GM19193 (cell line): ENCODE data around the gene GCNA.

Source experiments
- POLR2A ChIP-seq: IDR thresholded peaks from 4 replicates; pipeline ENCODE4 v1.6.1; 2011; ENCODE audit not compliant: insufficient read depth, insufficient read length; ENCODE audit errors: extremely low read depth

GCNA gene

DNA sequence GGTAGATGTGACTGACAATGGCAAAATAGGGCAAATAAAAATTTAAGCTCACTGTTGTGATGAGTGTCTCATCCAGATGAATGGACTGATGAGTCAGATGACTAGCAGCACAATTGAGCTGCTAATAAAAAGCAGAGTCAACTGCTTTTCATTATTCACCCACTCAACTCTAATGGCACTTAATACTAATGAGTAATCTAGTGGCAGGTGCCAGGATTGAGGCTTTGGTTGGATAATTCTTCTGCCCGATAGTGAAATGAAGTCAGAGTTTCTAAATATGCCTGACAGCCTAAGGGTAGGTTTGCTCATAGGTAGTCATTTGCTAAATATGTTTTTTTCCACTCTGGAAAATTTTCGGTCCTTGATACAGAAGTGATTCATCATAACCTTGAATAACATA, 34.9 kb upstream of the GCNA start:
- TF ChIP-seq POLR2A = no peak

- TF ChIP-seq POLR2A = no peak
Measured at GRCh38 chrX:71545364-71545763, 32.9 kb upstream of the GCNA start.

GRCh38 chrX:71546879-71547278, 31.4 kb upstream of the GCNA start:
- no peak for TF ChIP-seq POLR2A

DNA sequence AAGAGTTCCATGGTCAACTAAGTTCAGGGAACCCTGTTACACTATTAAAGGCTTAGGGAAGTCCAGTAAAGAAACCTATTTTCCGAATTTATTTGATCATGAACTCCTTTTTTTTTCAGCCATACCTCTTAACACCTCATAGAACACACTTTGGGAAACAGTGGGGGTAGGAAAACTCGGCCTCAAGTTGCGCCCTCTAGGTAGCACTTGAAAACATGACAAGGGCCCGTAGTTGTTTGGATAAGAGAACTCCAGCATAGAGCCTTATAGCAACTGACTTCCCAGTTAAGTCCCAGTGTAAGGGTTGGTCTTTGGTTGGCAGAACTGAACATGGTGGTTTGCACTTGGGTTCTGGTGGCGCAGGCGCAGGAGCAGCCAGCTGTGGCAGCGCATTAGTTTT, 30.9 kb upstream of the GCNA start:
- TF ChIP-seq POLR2A = no peak

GRCh38 chrX:71549986-71550385, 28.3 kb upstream of the GCNA start:
- no peak for TF ChIP-seq POLR2A

DNA sequence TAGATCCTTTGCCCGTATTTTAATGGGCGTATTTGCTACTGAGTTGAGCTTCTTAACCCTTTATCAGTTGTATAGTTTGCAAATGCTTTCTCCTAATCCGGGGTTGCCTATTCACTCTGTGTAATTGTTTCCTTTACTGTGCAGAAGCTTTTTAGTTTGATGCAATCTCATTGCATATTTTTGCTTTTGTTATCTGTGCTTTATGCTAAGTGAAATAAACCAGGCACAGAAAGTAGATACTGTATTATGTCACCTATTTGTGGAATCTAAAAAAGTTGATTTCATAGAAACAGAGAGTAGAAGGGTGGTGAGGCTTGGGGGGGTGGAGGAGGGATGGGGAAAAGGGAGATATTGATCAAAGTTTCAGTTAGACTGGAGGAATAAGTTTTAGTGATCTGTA, 27.7 kb upstream of the GCNA start:
- TF ChIP-seq POLR2A = no peak

- TF ChIP-seq POLR2A = no peak
Measured at GRCh38 chrX:71556036-71556435, 22.2 kb upstream of the GCNA start.

GRCh38 chrX:71558920-71559319, 19.3 kb upstream of the GCNA start:
- no peak for TF ChIP-seq POLR2A

DNA sequence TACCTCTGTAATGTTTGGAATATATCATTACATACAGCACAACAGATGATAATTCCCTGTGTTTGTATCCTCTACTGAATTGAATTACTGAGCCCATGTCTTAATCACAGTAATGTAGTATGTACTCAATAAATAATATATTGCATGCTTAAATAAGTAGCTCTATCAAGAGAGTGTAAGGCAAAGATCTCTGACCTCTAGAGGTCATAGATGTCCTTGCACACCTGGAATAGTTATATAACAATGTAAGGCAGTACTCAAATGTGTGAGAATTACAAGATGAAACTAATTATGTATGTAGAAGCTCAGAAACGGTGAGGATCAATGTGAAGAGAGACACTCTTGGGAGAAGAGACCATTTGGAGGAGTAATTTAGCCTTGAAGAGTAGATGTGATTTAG, 14.3 kb upstream of the GCNA start:
- TF ChIP-seq POLR2A = no peak

GRCh38 chrX:71565474-71566041, 12.7 kb upstream of the GCNA start:
- no peak for TF ChIP-seq POLR2A

DNA sequence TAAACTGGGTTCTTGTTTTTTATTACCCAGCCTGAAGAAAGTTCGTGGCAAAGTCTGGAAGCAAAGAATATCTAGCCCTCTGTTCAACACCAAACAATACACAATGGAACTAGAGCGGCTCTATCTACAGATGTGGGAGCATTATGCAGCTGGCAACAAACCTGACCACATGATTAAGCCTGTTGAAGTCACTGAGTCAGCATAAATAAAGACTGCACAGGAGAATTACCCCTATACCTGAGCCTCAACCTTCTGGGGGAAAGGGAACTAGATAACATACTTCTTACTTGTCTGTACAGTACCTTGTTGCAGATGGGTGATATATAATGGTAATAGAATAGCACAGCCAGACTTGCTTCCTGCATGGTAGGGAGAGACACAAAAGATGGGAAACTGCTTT, 4.6 kb upstream of the GCNA start:
- no peak for TF ChIP-seq POLR2A

- TF ChIP-seq POLR2A = no peak
Measured at GRCh38 chrX:71577682-71578081, 555 bp upstream of the GCNA start.

- no peak for TF ChIP-seq POLR2A
Measured at GRCh38 chrX:71579136-71579989, 1.1 kb downstream of the GCNA start.

DNA sequence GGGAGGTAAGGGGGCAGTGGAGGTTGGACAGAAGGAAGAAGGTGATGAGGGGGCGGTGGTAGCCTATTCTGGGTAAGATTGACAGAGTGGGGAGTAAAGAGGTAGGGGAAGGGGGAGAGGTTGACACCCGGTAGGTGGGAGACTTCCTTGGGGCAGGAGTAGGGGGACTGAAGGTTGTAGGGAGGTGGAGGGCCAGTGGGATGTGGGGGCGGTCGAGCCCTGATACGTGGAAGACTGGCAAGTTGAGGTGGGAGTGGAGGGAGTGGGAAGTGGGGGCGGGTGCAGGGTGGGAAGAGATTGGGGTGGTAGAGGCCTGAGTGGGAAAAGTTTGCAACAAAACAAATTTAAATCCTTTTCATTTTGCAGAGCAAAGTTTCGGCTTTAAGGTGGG, 1.7 kb downstream of the GCNA start:
- no peak for TF ChIP-seq POLR2A

DNA sequence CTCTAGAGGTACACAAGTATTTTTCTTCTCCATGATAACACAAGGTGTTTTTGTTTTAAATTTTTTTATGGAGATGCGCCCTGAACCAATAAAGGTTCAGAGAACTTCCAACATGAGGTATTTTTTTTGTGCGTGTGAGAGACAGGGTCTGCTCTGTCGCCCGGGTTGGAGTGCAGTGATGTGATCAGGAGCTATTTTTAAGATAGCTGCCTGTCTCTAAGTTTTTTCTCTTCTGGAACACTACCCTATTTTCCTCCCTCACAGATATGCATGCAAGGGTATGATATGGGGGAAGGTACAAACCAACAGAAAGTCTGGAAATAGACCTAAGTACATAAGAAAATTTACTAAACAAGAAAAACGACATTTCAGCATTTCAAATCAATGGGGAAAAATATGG, 3.0 kb downstream of the GCNA start:
- no peak for TF ChIP-seq POLR2A

GRCh38 chrX:71586929-71587328, 8.7 kb downstream of the GCNA start:
- no peak for TF ChIP-seq POLR2A
